GM23338 (cell line): ENCODE measurements around the gene EIF5A2. TPM values are rescaled to one million over a fixed set of nuclear protein-coding genes. Genes with fewer than 3 reads are reported as not detected.

Experiments
- ATAC-seq: fragments of 200-7000 bp; cut with Tn5 transposase; 3 replicates; pipeline ENCODE4 v1.9.1; 2020
- DNase-seq: peaks from one replicate; pipeline ENCODE4 v3.0.0-alpha.2; 2015; ENCODE audit warnings: low spot score
- H2AFZ ChIP-seq: fragments of 200-600 bp; sonication (generic); 2 replicates; pipeline ENCODE4 v1.8.0; 2016; ENCODE audit warnings: antibody characterized with exemption, mild to moderate bottlenecking, moderate library complexity
- H3F3A ChIP-seq: fragments of 200-600 bp; sonication (generic); replicated peaks from 2 replicates; pipeline ENCODE4 v1.8.0; 2017; ENCODE audit warnings: antibody characterized with exemption, mixed run types, low read depth
- H3K27ac ChIP-seq: fragments of 200-600 bp; sonication (generic); 2 replicates; pipeline ENCODE4 v1.6.1; 2016; ENCODE audit warnings: low read depth
- H3K27me3 ChIP-seq: fragments of 200-600 bp; sonication (generic); 2 replicates; pipeline ENCODE4 v1.8.0; 2016; ENCODE audit warnings: mild to moderate bottlenecking, mixed run types, moderate library complexity; ENCODE audit not compliant: insufficient read depth
- H3K36me3 ChIP-seq: fragments of 200-600 bp; sonication (generic); 2 replicates; pipeline ENCODE4 v1.8.0; 2016; ENCODE audit warnings: mild to moderate bottlenecking; ENCODE audit not compliant: insufficient read depth
- H3K4me1 ChIP-seq: fragments of 200-600 bp; sonication (generic); 2 replicates; pipeline ENCODE4 v1.8.0; 2016; ENCODE audit warnings: mild to moderate bottlenecking, moderate library complexity; ENCODE audit not compliant: insufficient read depth
- H3K4me2 ChIP-seq: fragments of 200-600 bp; sonication (generic); 2 replicates; pipeline ENCODE4 v1.7.1; 2017; ENCODE audit warnings: mixed run types
- H3K4me3 ChIP-seq: fragments of 200-600 bp; sonication (generic); 2 replicates; pipeline ENCODE4 v1.6.1; 2016; ENCODE audit warnings: mixed run types
- H3K79me2 ChIP-seq: fragments of 200-600 bp; sonication (generic); replicated peaks from 2 replicates; pipeline ENCODE4 v1.8.0; 2017; ENCODE audit warnings: mild to moderate bottlenecking; ENCODE audit not compliant: insufficient read depth
- H3K9me2 ChIP-seq: fragments of 200-600 bp; sonication (generic); 2 replicates; pipeline ENCODE4 v1.8.0; 2017; ENCODE audit not compliant: insufficient read depth
- H4K20me1 ChIP-seq: fragments of 200-600 bp; sonication (generic); replicated peaks from 2 replicates; pipeline ENCODE4 v1.8.0; 2017; ENCODE audit warnings: mild to moderate bottlenecking; ENCODE audit not compliant: insufficient read depth
- H3K27ac Mint-ChIP-seq: 2 replicates; pipeline ENCODE4 v1.8.0; 2020; ENCODE audit warnings: inconsistent platforms, mild to moderate bottlenecking, moderate library complexity, mixed read lengths
- H3K27me3 Mint-ChIP-seq: 3 replicates; pipeline ENCODE4 v1.8.0; 2022; ENCODE audit warnings: low read depth, mild to moderate bottlenecking, moderate library complexity, mixed read lengths, inconsistent platforms; ENCODE audit not compliant: insufficient read depth, poor library complexity
- H3K36me3 Mint-ChIP-seq: 3 replicates; pipeline ENCODE4 v1.8.0; 2021; ENCODE audit warnings: low read depth, mild to moderate bottlenecking, inconsistent platforms, moderate library complexity, mixed read lengths
- H3K4me1 Mint-ChIP-seq: 3 replicates; pipeline ENCODE4 v1.8.0; 2020; ENCODE audit warnings: mild to moderate bottlenecking, inconsistent platforms, mixed read lengths
- H3K4me3 Mint-ChIP-seq: 3 replicates; pipeline ENCODE4 v1.8.0; 2021; ENCODE audit warnings: moderate library complexity, mild to moderate bottlenecking, inconsistent platforms, mixed read lengths
- H3K9me3 Mint-ChIP-seq: 3 replicates; pipeline ENCODE4 v1.8.0; 2020; ENCODE audit warnings: moderate library complexity, mild to moderate bottlenecking, inconsistent platforms, mixed read lengths
- CREB1 ChIP-seq: fragments of 250-450 bp; sonication (Bioruptor Pico); IDR thresholded peaks from 2 replicates; pipeline ENCODE4 v1.5.0; 2020; ENCODE audit warnings: low read depth, mild to moderate bottlenecking, moderate library complexity
- EZH2 ChIP-seq: fragments of 200-600 bp; sonication (generic); IDR thresholded peaks from one replicate; pipeline ENCODE4 v1.8.0; 2017; ENCODE audit warnings: antibody characterized with exemption, mild to moderate bottlenecking, low read depth; ENCODE audit not compliant: unreplicated experiment
- EZH2phosphoT487 ChIP-seq: fragments of 200-600 bp; sonication (generic); IDR thresholded peaks from one replicate; pipeline ENCODE4 v1.8.1; 2018; ENCODE audit warnings: antibody characterized with exemption; ENCODE audit not compliant: unreplicated experiment
- JUNB ChIP-seq: IDR thresholded peaks from one replicate; pipeline ENCODE4 v1.6.1; 2016; ENCODE audit warnings: antibody characterized with exemption; ENCODE audit not compliant: unreplicated experiment
- NANOG ChIP-seq: IDR thresholded peaks from 2 replicates; pipeline ENCODE4 v1.6.1; 2016; ENCODE audit warnings: antibody characterized with exemption, borderline replicate concordance
- ZNF114 ChIP-seq: fragments of 250-450 bp; sonication (Bioruptor Pico); IDR thresholded peaks from 2 replicates; pipeline ENCODE4 v1.5.0; 2020; ENCODE audit warnings: mild to moderate bottlenecking, moderate library complexity
- ZNF331 ChIP-seq: fragments of 250-450 bp; sonication (Bioruptor Pico); IDR thresholded peaks from 2 replicates; pipeline ENCODE4 v1.5.0; 2020; ENCODE audit warnings: low read depth, mild to moderate bottlenecking, moderate library complexity
- polyA plus RNA-seq: library from polyadenylated mRNA; unstranded; fragments of >200 nt; fragmentation: Nextera tagmentation; extraction: Ambion mirVana; gene quantifications from 2 replicates; pipeline ENCODE4 v1.2.1, GENCODE V29; 2016
- total RNA-seq: library from RNA; depleted of rRNA; stranded (reverse); fragments of >200 nt; shearing (Covaris generic); gene quantifications from 2 replicates; pipeline ENCODE4 v1.2.3, GENCODE V29; 2014
- TF ChIP-seq, protein P1 (sequence below): fragments of 250-450 bp; sonication (Bioruptor Pico); IDR thresholded peaks from 2 replicates; pipeline ENCODE4 v1.5.0; 2020; ENCODE audit warnings: mild to moderate bottlenecking, moderate library complexity
- TF ChIP-seq, protein P2 (sequence below): IDR thresholded peaks from one replicate; pipeline ENCODE4 v1.6.1; 2018; ENCODE audit warnings: antibody characterized with exemption; ENCODE audit not compliant: unreplicated experiment

EIF5A2 gene
- total and polyA plus RNA-seq, 2 experiments from 2014 or later = 5.9 to 11.7 TPM

GRCh38 chr3:170956647-170957046, 48.2 kb upstream of the EIF5A2 start (continued):
- TF ChIP-seq, protein P1, sequence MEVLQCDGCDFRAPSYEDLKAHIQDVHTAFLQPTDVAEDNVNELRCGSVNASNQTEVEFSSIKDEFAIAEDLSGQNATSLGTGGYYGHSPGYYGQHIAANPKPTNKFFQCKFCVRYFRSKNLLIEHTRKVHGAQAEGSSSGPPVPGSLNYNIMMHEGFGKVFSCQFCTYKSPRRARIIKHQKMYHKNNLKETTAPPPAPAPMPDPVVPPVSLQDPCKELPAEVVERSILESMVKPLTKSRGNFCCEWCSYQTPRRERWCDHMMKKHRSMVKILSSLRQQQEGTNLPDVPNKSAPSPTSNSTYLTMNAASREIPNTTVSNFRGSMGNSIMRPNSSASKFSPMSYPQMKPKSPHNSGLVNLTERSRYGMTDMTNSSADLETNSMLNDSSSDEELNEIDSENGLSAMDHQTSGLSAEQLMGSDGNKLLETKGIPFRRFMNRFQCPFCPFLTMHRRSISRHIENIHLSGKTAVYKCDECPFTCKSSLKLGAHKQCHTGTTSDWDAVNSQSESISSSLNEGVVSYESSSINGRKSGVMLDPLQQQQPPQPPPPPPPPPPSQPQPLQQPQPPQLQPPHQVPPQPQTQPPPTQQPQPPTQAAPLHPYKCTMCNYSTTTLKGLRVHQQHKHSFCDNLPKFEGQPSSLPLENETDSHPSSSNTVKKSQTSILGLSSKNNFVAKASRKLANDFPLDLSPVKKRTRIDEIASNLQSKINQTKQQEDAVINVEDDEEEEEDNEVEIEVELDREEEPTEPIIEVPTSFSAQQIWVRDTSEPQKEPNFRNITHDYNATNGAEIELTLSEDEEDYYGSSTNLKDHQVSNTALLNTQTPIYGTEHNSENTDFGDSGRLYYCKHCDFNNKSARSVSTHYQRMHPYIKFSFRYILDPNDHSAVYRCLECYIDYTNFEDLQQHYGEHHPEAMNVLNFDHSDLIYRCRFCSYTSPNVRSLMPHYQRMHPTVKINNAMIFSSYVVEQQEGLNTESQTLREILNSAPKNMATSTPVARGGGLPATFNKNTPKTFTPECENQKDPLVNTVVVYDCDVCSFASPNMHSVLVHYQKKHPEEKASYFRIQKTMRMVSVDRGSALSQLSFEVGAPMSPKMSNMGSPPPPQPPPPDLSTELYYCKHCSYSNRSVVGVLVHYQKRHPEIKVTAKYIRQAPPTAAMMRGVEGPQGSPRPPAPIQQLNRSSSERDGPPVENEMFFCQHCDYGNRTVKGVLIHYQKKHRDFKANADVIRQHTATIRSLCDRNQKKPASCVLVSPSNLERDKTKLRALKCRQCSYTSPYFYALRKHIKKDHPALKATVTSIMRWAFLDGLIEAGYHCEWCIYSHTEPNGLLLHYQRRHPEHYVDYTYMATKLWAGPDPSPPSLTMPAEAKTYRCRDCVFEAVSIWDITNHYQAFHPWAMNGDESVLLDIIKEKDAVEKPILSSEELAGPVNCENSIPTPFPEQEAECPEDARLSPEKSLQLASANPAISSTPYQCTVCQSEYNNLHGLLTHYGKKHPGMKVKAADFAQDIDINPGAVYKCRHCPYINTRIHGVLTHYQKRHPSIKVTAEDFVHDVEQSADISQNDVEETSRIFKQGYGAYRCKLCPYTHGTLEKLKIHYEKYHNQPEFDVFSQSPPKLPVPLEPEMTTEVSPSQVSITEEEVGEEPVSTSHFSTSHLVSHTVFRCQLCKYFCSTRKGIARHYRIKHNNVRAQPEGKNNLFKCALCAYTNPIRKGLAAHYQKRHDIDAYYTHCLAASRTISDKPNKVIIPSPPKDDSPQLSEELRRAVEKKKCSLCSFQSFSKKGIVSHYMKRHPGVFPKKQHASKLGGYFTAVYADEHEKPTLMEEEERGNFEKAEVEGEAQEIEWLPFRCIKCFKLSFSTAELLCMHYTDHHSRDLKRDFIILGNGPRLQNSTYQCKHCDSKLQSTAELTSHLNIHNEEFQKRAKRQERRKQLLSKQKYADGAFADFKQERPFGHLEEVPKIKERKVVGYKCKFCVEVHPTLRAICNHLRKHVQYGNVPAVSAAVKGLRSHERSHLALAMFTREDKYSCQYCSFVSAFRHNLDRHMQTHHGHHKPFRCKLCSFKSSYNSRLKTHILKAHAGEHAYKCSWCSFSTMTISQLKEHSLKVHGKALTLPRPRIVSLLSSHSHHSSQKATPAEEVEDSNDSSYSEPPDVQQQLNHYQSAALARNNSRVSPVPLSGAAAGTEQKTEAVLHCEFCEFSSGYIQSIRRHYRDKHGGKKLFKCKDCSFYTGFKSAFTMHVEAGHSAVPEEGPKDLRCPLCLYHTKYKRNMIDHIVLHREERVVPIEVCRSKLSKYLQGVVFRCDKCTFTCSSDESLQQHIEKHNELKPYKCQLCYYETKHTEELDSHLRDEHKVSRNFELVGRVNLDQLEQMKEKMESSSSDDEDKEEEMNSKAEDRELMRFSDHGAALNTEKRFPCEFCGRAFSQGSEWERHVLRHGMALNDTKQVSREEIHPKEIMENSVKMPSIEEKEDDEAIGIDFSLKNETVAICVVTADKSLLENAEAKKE (CRISPR knock-in tag) = no peak

DNA sequence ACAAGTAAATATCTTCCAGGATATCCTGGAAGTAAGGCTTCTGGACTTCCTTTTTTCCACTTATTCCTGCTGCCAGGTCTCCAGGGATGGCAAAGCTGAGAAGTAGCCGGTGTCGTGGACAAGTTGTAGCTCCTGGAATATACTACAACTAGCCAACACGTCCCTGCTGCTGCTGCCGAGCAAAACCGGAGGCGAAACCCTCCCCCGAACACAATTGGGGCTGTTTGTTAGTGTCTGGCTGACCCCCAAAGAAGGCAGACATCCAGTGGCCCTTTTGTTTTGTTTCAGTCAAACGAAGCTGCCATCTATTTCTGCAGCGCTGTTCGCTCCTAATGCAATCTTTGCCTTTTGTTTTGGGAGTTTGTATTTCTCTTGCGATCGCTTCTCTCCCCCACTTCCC, 45.3 kb upstream of the EIF5A2 start:
- H3K36me3 ChIP-seq = no peaks in the 10 kb centered on the region
- Mint-ChIP-seq H3K4me1 (peaks cover 9% of the 10 kb centered on the region), H3K27ac (no peak overlapping the region), H3K4me3 (no peak overlapping the region), H3K36me3 (no peaks in the 10 kb centered on the region), H3K9me3 (no peaks in the 10 kb centered on the region), H3K27me3 (peaks cover 5% of the 10 kb centered on the region)
- no peak overlapping the region for H3K27ac ChIP-seq
- no peak for ATAC-seq
- no peaks in the 10 kb centered on the region for H3K4me1 ChIP-seq
- TF ChIP-seq EZH2 = no peak
- no peak for TF ChIP-seq JUNB
- no peak for TF ChIP-seq NANOG
- H3K4me2 ChIP-seq = no peak overlapping the region
- H3K27me3 ChIP-seq = no peaks in the 10 kb centered on the region
- H3F3A ChIP-seq = no peaks in the 10 kb centered on the region
- no peak for DNase-seq
- no peaks in the 10 kb centered on the region for H4K20me1 ChIP-seq
- H3K79me2 ChIP-seq = no peaks in the 10 kb centered on the region
- H3K4me3 ChIP-seq = no peak overlapping the region
- no peaks in the 10 kb centered on the region for H3K9me2 ChIP-seq
- no peak overlapping the region; the same call in 1 of the 2 replicates for H2AFZ ChIP-seq

DNA sequence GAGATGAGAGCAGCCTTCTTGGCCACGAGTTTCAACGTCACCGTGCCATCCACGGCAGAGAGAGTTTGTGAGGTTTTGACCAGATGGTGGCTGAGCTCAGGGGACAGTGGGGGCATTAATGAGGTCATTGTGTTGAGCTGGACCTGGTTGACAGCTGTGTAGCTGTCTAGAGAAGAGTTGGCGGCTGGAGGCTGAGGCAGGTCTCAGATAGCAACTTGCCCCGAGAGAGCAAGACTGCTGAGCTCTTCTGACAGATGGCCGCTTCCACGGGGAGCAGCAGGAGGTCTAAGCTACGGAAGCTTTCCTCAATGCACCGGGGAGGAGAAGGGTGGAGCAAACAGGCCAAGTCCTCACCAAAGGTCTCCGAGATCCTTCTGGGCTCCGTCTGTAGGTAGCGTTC, 44.8 kb upstream of the EIF5A2 start:
- H3K27ac Mint-ChIP-seq = no peak overlapping the region
- H3K27ac ChIP-seq = no peak overlapping the region
- peaks cover 3% of the 10 kb centered on the region; the same call in 2 of the 3 replicates for H3K36me3 Mint-ChIP-seq
- TF ChIP-seq CREB1 (CRISPR knock-in tag) (no peak), EZH2phosphoT487 (no peak), ZNF331 (no peak), ZNF114 (no peak)
- TF ChIP-seq, protein P2, sequence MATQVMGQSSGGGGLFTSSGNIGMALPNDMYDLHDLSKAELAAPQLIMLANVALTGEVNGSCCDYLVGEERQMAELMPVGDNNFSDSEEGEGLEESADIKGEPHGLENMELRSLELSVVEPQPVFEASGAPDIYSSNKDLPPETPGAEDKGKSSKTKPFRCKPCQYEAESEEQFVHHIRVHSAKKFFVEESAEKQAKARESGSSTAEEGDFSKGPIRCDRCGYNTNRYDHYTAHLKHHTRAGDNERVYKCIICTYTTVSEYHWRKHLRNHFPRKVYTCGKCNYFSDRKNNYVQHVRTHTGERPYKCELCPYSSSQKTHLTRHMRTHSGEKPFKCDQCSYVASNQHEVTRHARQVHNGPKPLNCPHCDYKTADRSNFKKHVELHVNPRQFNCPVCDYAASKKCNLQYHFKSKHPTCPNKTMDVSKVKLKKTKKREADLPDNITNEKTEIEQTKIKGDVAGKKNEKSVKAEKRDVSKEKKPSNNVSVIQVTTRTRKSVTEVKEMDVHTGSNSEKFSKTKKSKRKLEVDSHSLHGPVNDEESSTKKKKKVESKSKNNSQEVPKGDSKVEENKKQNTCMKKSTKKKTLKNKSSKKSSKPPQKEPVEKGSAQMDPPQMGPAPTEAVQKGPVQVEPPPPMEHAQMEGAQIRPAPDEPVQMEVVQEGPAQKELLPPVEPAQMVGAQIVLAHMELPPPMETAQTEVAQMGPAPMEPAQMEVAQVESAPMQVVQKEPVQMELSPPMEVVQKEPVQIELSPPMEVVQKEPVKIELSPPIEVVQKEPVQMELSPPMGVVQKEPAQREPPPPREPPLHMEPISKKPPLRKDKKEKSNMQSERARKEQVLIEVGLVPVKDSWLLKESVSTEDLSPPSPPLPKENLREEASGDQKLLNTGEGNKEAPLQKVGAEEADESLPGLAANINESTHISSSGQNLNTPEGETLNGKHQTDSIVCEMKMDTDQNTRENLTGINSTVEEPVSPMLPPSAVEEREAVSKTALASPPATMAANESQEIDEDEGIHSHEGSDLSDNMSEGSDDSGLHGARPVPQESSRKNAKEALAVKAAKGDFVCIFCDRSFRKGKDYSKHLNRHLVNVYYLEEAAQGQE = no peak

More for the DNA sequence above, 44.8 kb upstream of the EIF5A2 start:
- no peak for DNase-seq
- peaks cover 3% of the 10 kb centered on the region; the same call in 1 of the 3 replicates for H3K9me3 Mint-ChIP-seq
- H3K27me3 Mint-ChIP-seq = peaks cover 5% of the 10 kb centered on the region
- ATAC-seq = no peak
- no peaks in the 10 kb centered on the region for H3K79me2 ChIP-seq
- H3F3A ChIP-seq = no peaks in the 10 kb centered on the region
- no peaks in the 10 kb centered on the region for H3K36me3 ChIP-seq
- H3K4me3 Mint-ChIP-seq = no peak overlapping the region
- H2AFZ ChIP-seq = no peak overlapping the region; the same call in 1 of the 2 replicates
- H3K4me1 ChIP-seq = no peaks in the 10 kb centered on the region
- no peak overlapping the region for H3K4me3 ChIP-seq
- no peaks in the 10 kb centered on the region for H4K20me1 ChIP-seq
- H3K4me1 Mint-ChIP-seq = peaks cover 9% of the 10 kb centered on the region
- H3K4me2 ChIP-seq = no peak overlapping the region
- no peaks in the 10 kb centered on the region for H3K27me3 ChIP-seq
- H3K9me2 ChIP-seq = no peaks in the 10 kb centered on the region
